PC-3 (cell line): Measurements from ENCODE around the gene TREM1.

Experiments used
- EZH2 ChIP-seq: fragments of 300-600 bp; sonication (generic); IDR thresholded peaks from one replicate; pipeline ENCODE4 v1.6.1; 2017; ENCODE audit warnings: antibody characterized with exemption, mild to moderate bottlenecking, low read length; ENCODE audit not compliant: unreplicated experiment
- TF ChIP-seq, protein P1 (sequence below): fragments of 300-600 bp; sonication (generic); conservative IDR thresholded peaks from 2 replicates; pipeline ENCODE4 v1.5.1; 2017; ENCODE audit warnings: antibody characterized with exemption, low read depth, mild to moderate bottlenecking, low read length

DNA sequence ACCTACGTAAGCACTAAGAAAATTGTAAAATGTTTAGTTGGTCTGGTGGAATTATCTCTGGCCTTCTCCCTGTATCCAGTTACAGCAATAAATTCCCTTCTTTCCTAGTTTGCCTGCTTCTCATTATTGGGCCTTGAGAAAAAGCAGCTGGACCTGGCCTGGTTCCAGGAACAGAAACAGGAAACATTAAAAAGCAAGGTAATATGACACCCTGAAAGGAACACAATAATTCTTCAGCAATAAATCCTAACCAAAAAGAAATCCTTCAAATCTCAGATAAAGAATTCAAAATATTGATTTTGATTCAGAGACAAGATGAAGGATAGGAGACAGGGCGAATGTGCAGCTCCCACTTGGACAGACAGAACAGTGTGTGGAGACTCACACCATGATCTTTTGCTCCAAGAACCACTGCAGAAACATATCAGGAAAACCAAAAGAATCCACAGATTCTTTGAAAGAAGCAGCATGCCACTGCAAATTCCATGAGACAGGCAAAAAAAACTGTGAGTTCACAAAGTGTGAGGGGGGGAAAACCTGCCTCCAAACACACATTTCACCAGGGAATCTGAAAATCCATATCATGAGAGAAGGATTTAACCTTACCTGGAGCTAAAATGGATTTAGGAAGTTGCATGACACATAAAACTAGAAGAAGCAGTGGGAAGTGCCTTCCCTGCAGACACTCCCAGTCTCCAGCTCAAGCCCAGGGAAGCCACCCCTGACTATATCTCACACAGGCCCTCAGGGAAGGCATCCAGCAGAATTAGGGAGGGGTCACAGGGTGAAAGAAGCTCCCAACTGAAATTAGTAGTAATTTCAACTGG lies 28.9 kb downstream of the TREM1 start:
- TF ChIP-seq, protein P1, sequence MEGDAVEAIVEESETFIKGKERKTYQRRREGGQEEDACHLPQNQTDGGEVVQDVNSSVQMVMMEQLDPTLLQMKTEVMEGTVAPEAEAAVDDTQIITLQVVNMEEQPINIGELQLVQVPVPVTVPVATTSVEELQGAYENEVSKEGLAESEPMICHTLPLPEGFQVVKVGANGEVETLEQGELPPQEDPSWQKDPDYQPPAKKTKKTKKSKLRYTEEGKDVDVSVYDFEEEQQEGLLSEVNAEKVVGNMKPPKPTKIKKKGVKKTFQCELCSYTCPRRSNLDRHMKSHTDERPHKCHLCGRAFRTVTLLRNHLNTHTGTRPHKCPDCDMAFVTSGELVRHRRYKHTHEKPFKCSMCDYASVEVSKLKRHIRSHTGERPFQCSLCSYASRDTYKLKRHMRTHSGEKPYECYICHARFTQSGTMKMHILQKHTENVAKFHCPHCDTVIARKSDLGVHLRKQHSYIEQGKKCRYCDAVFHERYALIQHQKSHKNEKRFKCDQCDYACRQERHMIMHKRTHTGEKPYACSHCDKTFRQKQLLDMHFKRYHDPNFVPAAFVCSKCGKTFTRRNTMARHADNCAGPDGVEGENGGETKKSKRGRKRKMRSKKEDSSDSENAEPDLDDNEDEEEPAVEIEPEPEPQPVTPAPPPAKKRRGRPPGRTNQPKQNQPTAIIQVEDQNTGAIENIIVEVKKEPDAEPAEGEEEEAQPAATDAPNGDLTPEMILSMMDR: no peak
- no peak for TF ChIP-seq EZH2
